Fibroblast of mammary gland (primary cell): ENCODE data around the gene CDK4.
A peak's percentile ranks its signal among the peaks of the same experiment; 100 is the strongest.

ENCODE experiments used
- DNase-seq: peaks from one replicate; pipeline ENCODE4 v3.0.0-alpha.2; 2010; ENCODE audit warnings: low read depth
- H3K4me3 ChIP-seq: 2 replicates; pipeline ENCODE4 v1.5.1; 2011; ENCODE audit warnings: low read depth, mild to moderate bottlenecking, low read length, moderate library complexity; ENCODE audit not compliant: control insufficient read depth
- TF ChIP-seq, protein P1 (sequence below): conservative IDR thresholded peaks from 2 replicates; pipeline ENCODE4 v1.5.1; 2011; ENCODE audit warnings: low read depth, low read length, inconsistent platforms; ENCODE audit not compliant: control insufficient read depth, insufficient read depth

CDK4 gene

GRCh38 chr12:57751788-57752667 lies at the start of gene CDK4:
Gene CDK4, minus strand, starts transcription at chr12:57752310. Its CDS starts 593 bp downstream, at chr12:57751717.
- TF ChIP-seq, protein P1, sequence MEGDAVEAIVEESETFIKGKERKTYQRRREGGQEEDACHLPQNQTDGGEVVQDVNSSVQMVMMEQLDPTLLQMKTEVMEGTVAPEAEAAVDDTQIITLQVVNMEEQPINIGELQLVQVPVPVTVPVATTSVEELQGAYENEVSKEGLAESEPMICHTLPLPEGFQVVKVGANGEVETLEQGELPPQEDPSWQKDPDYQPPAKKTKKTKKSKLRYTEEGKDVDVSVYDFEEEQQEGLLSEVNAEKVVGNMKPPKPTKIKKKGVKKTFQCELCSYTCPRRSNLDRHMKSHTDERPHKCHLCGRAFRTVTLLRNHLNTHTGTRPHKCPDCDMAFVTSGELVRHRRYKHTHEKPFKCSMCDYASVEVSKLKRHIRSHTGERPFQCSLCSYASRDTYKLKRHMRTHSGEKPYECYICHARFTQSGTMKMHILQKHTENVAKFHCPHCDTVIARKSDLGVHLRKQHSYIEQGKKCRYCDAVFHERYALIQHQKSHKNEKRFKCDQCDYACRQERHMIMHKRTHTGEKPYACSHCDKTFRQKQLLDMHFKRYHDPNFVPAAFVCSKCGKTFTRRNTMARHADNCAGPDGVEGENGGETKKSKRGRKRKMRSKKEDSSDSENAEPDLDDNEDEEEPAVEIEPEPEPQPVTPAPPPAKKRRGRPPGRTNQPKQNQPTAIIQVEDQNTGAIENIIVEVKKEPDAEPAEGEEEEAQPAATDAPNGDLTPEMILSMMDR, result no peak
- H3K4me3 ChIP-seq, result peak within 1 kb of the TSS; percentile 89
- DNase-seq, result peak; percentile 99

DNA sequence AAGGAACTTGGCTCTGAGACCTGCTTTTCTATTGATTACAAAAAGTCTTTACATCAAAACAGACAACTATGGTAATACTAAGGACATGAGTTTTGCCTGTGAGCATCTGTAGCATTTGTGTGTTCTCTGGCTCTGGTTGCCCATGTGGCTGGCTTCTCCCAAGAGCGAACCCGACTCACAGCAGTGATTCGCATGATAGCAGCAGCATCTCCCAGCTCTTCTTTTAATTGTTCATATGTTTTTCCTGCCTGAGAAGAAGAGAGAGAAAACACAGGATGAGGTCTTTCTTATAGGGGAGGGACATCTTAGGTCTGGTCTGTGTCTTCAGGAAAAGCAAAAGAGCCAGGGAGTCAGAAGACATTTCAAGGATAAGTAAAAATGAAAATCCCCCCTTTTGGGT lies 48.9 kb upstream of the CDK4 start:
- TF ChIP-seq, protein P1, result no peak

GRCh38 chr12:57797933-57798332 lies 45.8 kb upstream of the CDK4 start:
- TF ChIP-seq, protein P1, result no peak
- no peak overlapping the region for H3K4me3 ChIP-seq
- no peak for DNase-seq

More for the DNA sequence above, 48.9 kb upstream of the CDK4 start:
- H3K4me3 ChIP-seq, result no peak overlapping the region
- no peak for DNase-seq

- TF ChIP-seq, protein P1, result no peak
- H3K4me3 ChIP-seq, result no peak overlapping the region
- no peak for DNase-seq
Observed at GRCh38 chr12:57796996-57797395, 44.9 kb upstream of the CDK4 start.

DNA sequence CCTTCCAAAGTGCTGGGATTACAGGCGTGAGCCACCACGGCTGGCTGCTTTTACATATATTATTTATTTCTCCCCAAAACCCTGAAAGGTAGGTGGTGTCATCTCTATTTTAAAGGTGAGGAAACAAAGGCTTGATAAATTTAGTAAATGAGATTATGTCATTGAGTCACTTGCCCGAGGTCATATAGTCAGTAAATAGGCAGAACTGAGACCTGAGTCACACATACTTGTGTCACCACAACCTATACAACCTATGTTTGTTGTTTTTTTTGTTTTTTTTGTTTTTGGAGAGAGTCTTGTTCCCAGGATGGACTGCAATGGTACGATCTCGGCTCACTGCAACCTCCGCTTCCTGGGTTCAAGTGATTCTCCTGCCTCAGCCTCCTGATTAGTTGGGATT lies 43.2 kb upstream of the CDK4 start:
- no peak for DNase-seq
- TF ChIP-seq, protein P1, result no peak
- no peak overlapping the region for H3K4me3 ChIP-seq

DNA sequence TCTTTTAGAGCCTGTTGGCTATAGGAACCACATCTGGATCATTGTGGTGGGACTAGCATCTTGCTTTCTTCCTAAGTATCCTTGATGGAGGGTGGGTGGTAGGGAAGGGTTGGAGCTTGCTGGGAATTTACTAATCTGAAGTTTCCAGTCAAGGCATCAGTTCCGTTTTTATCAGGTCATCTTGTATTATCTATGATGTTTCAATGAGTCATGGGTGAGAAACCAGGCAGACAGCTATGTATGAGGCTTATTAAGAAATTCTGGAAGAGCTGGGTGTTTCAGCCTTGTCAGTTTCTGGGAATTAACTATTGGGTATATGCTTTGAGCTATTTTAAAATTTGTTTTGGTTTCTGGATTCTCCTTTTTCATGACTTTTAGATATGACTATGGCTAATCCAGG lies 41.8 kb upstream of the CDK4 start:
- H3K4me3 ChIP-seq, result no peak overlapping the region
- peak; percentile 89 for DNase-seq
- TF ChIP-seq, protein P1, result no peak

- H3K4me3 ChIP-seq, result no peak overlapping the region
Observed at GRCh38 chr12:57783861-57784260, 31.8 kb upstream of the CDK4 start.

More at GRCh38 chr12:57783861-57784260, 31.8 kb upstream of the CDK4 start:
- TF ChIP-seq, protein P1, result no peak
- no peak for DNase-seq
